ENCODE results near the gene DAGLA. TPM values are rescaled to one million over a fixed set of nuclear protein-coding genes. Genes with fewer than 3 reads are reported as not detected.
A peak's percentile ranks its signal among the peaks of the same experiment; 100 is the strongest.

DAGLA gene
- total RNA-seq, 4 donors from 2014 or later: 1.7 to 6.9 (median 2.9) TPM

GRCh38 chr11:61718621-61719302 lies 38.6 kb downstream of the DAGLA start:
- DNase-seq: no peak
- Histone ChIP-seq H3K4me1 (peaks cover 3 to 31% (median 3%) of the 10 kb centered on the region in 3 donors), H3K27me3 (no peaks in the 10 kb centered on the region), H3K36me3 (peaks cover 0 to 31% (median 0%) of the 10 kb centered on the region in 3 donors), H3K9me3 (no peaks in the 10 kb centered on the region), H3K4me3 (peak overlapping the region in 3 of 4 donors; percentile 20 to 60 (median 39)), H3K27ac (peak overlapping the region in 3 of 4 donors; percentile 1 to 57 (median 23))
- intact Hi-C loops (cut with DNase I): no loop called here
- no peak for TF ChIP-seq POLR2A (IDR thresholded peaks at IDR 0.05)
- TF ChIP-seq CTCF (IDR thresholded peaks at IDR 0.05): no peak
- WGBS, 2 donors: 73% methylated on average over 6 of the region's 21 CpGs; no CpG with 5 or more reads in 1 of the 2 donors

- TF ChIP-seq CTCF (IDR thresholded peaks at IDR 0.05) (no peak), POLR2A (IDR thresholded peaks at IDR 0.05) (no peak)
- no peaks in the 10 kb centered on the region for H3K27me3 ChIP-seq
- H3K4me1 ChIP-seq: peaks cover 3 to 31% (median 3%) of the 10 kb centered on the region in 3 donors
- WGBS, 2 donors: 68% methylated on average over 4 of the region's 12 CpGs; no CpG with 5 or more reads in 1 of the 2 donors
- no peak overlapping the region for H3K27ac ChIP-seq
- no peak for DNase-seq
- H3K4me3 ChIP-seq: no peak overlapping the region
- no peaks in the 10 kb centered on the region for H3K9me3 ChIP-seq
- peaks cover 0 to 44% (median 0%) of the 10 kb centered on the region in 3 donors for H3K36me3 ChIP-seq
- intact Hi-C loops (cut with DNase I): no loop called here
These were observed 39.8 kb downstream of the DAGLA start for GRCh38 chr11:61719978-61720377.

GRCh38 chr11:61720597-61720996 lies 40.4 kb downstream of the DAGLA start:
- intact Hi-C loops (cut with DNase I): no loop called here
- TF ChIP-seq CTCF (IDR thresholded peaks at IDR 0.05) (no peak), POLR2A (IDR thresholded peaks at IDR 0.05) (no peak)
- Histone ChIP-seq H3K9me3 (no peaks in the 10 kb centered on the region), H3K4me1 (peaks cover 3 to 31% (median 3%) of the 10 kb centered on the region in 3 donors), H3K4me3 (no peak overlapping the region), H3K36me3 (peaks cover 0 to 50% (median 0%) of the 10 kb centered on the region in 3 donors), H3K27me3 (no peaks in the 10 kb centered on the region), H3K27ac (no peak overlapping the region)
- 100% methylated on average over 2 of the region's 20 CpGs; no CpG with 5 or more reads in 1 of the 2 donors for WGBS, 2 donors
- DNase-seq: no peak

- no peaks in the 10 kb centered on the region for H3K27me3 ChIP-seq
- no peak for TF ChIP-seq CTCF (IDR thresholded peaks at IDR 0.05)
- no peak for TF ChIP-seq POLR2A (IDR thresholded peaks at IDR 0.05)
- peaks cover 0 to 88% (median 4%) of the 10 kb centered on the region in 3 donors for H3K36me3 ChIP-seq
- intact Hi-C loops (cut with DNase I): no loop called here
- no peak overlapping the region for H3K4me3 ChIP-seq
- no peak for DNase-seq
- no peak overlapping the region for H3K27ac ChIP-seq
- H3K9me3 ChIP-seq: no peaks in the 10 kb centered on the region
- WGBS, 2 donors: 74% methylated on average over 7 of the region's 9 CpGs; no CpG with 5 or more reads in 1 of the 2 donors
- peaks cover 0 to 25% (median 0%) of the 10 kb centered on the region in 3 donors for H3K4me1 ChIP-seq
These were observed 44.2 kb downstream of the DAGLA start for GRCh38 chr11:61724437-61724836.

GRCh38 chr11:61725781-61726231 lies 45.6 kb downstream of the DAGLA start:
- intact Hi-C loops (cut with DNase I): no loop called here
- Histone ChIP-seq H3K4me3 (no peak overlapping the region), H3K4me1 (peaks cover 3 to 39% (median 4%) of the 10 kb centered on the region in 3 donors), H3K9me3 (no peaks in the 10 kb centered on the region), H3K27me3 (no peaks in the 10 kb centered on the region), H3K27ac (no peak overlapping the region), H3K36me3 (peaks cover 0 to 81% (median 4%) of the 10 kb centered on the region in 3 donors)
- 80 to 87% methylated on average over 1 to 3 of the region's 12 CpGs for WGBS, 2 donors
- no peak for DNase-seq
- TF ChIP-seq CTCF (IDR thresholded peaks at IDR 0.05): no peak
- TF ChIP-seq POLR2A (IDR thresholded peaks at IDR 0.05): no peak
